Posterior vena cava (tissue), 2 donors: ENCODE results near the gene MYO15B. TPM values are rescaled to one million over a fixed set of nuclear protein-coding genes. Genes with fewer than 3 reads are reported as not detected.

Source experiments
- total RNA-seq, 2 donors: library from RNA; stranded (reverse); fragmentation: NEBNext Ultra II Directional; extraction: Animal tissue kit (Norgen Biotek cat#: 25700); gene quantifications; one replicate each; pipeline ENCODE4 v1.2.1, GENCODE V29; 2021
- donor health status: DM: yes; HTN: yes; CAD: no.
- donor health status: DM: yes; HTN: yes; CAD: no.

MYO15B gene
- total RNA-seq, 2 donors from 2014 or later: 76.5 to 114 TPM

Other genes starting within 250 kb of the MYO15B start
- 10 to 100 TPM; 87.2 to 97.8 TPM for gene GRB2, start 182.1 kb upstream of the MYO15B start, total RNA-seq
- gene TMEM94, start 131.2 kb upstream of the MYO15B start, total RNA-seq: 10 to 100 TPM; 53.8 to 64.3 TPM
- 10 to 100 TPM; 51.1 to 57.6 TPM for gene CASKIN2, start 72.3 kb upstream of the MYO15B start, total RNA-seq
- gene TSEN54, start 71.3 kb upstream of the MYO15B start, total RNA-seq: 10 to 100 TPM in 1 of 2 donors, 1 to 10 TPM in 1; 8.8 to 15.2 TPM
- gene LLGL2, start 62.1 kb upstream of the MYO15B start, total RNA-seq: 1 to 10 TPM; 6.4 to 6.8 TPM
- under 1 TPM; 0.38 to 0.97 TPM for gene SMIM5, start 45.6 kb downstream of the MYO15B start, total RNA-seq
- gene RECQL5, start 79.4 kb downstream of the MYO15B start, total RNA-seq: 10 to 100 TPM; 14.5 to 14.8 TPM
- 10 to 100 TPM; 56.7 to 66.1 TPM for gene SAP30BP, start 79.5 kb downstream of the MYO15B start, total RNA-seq
- 10 to 100 TPM; 39.4 to 46.6 TPM for gene ITGB4, start 133.7 kb downstream of the MYO15B start, total RNA-seq
- 10 to 100 TPM; 21.0 to 27.6 TPM for gene GALK1, start 177.4 kb downstream of the MYO15B start, total RNA-seq
- gene UNK, start 197.0 kb downstream of the MYO15B start, total RNA-seq: 10 to 100 TPM; 23.3 to 32.9 TPM